A673 (cell line): ENCODE results near the gene SGK1. TPM values are rescaled to one million over a fixed set of nuclear protein-coding genes. Genes with fewer than 3 reads are reported as not detected.

Experiments
- BruUV-seq: library from RNA; stranded (reverse); fragments of 400-500 nt; replicated peaks from 2 replicates; lab custom pipeline; 2021; lab: Mats Ljungman, UMichigan
- CTCF ChIA-PET: fragments of 300-600 bp; sonication (Branson Sonifier 250); formaldehyde crosslinking; loops from one replicate; lab custom pipeline; 2022; ENCODE audit warnings: antibody characterized with exemption; lab: Charles Lee
- POLR2A ChIA-PET: fragments of 300-600 bp; sonication (Branson Sonifier 250); formaldehyde crosslinking; loops from one replicate; lab custom pipeline; 2022; ENCODE audit warnings: antibody characterized with exemption; ENCODE audit not compliant: low non-redundant PET; lab: Charles Lee
- DNase-seq: peaks from one replicate; pipeline ENCODE4 v3.0.0-alpha.2; 2015; ENCODE audit warnings: low spot score
- H3K27ac ChIP-seq: fragments of 200-600 bp; sonication (generic); 2 replicates; pipeline ENCODE4 v1.5.1; 2016; ENCODE audit warnings: mixed run types, low read depth, mild to moderate bottlenecking, mixed read lengths, antibody characterized with exemption, low read length; ENCODE audit not compliant: poor library complexity, severe bottlenecking
- H3K27me3 ChIP-seq: fragments of 200-600 bp; sonication (generic); replicated peaks from 2 replicates; pipeline ENCODE4 v1.6.1; 2017; ENCODE audit warnings: mixed run types, low read depth, mild to moderate bottlenecking, mixed read lengths, antibody characterized with exemption, low read length; ENCODE audit not compliant: insufficient read depth, poor library complexity
- H3K36me3 ChIP-seq: fragments of 200-600 bp; sonication (generic); 2 replicates; pipeline ENCODE4 v1.6.1; 2016; ENCODE audit warnings: mixed run types, mild to moderate bottlenecking, mixed read lengths, antibody characterized with exemption, low read length; ENCODE audit not compliant: insufficient read depth, poor library complexity, severe bottlenecking
- H3K4me1 ChIP-seq: fragments of 200-600 bp; sonication (generic); 2 replicates; pipeline ENCODE4 v1.6.1; 2017; ENCODE audit warnings: mixed run types, mild to moderate bottlenecking, mixed read lengths, antibody characterized with exemption, low read length; ENCODE audit not compliant: insufficient read depth, poor library complexity, severe bottlenecking
- H3K4me3 ChIP-seq: fragments of 200-600 bp; sonication (generic); 2 replicates; pipeline ENCODE4 v1.5.1; 2016; ENCODE audit warnings: low read depth, mixed run types, mild to moderate bottlenecking, mixed read lengths, low read length; ENCODE audit not compliant: poor library complexity, severe bottlenecking
- H3K9me3 ChIP-seq: fragments of 200-600 bp; sonication (generic); 2 replicates; pipeline ENCODE4 v1.6.1; 2016; ENCODE audit warnings: mixed run types, low read depth, mild to moderate bottlenecking, mixed read lengths, antibody characterized with exemption, low read length; ENCODE audit not compliant: poor library complexity, severe bottlenecking
- EZH2 ChIP-seq: fragments of 200-600 bp; sonication (generic); IDR thresholded peaks from 2 replicates; pipeline ENCODE4 v1.6.1; 2017; ENCODE audit warnings: borderline replicate concordance, low read depth, mild to moderate bottlenecking, mixed read lengths, antibody characterized with exemption, low read length; ENCODE audit not compliant: poor library complexity, severe bottlenecking
- intact Hi-C: fragments of 100-400 bp; cut with micrococcal nuclease; formaldehyde crosslinking; loops from one replicate; pipeline ENCODE4 v1.10.0; 2022; ENCODE audit not compliant: unreplicated experiment
- total RNA-seq: library from RNA; stranded (reverse); gene quantifications from 2 replicates; pipeline ENCODE4 v1.2.3, GENCODE V29; 2021
- TF ChIP-seq, protein P1 (sequence below): fragments of 300-800, 200-600 bp; sonication (generic); conservative IDR thresholded peaks from 2 replicates; pipeline ENCODE4 v1.5.1; 2017; ENCODE audit warnings: low read depth, mild to moderate bottlenecking, antibody characterized with exemption, low read length, moderate library complexity, mixed read lengths

Gene SGK1
- total RNA-seq, 1 experiment from 2014 or later = 73.3 TPM

DNA sequence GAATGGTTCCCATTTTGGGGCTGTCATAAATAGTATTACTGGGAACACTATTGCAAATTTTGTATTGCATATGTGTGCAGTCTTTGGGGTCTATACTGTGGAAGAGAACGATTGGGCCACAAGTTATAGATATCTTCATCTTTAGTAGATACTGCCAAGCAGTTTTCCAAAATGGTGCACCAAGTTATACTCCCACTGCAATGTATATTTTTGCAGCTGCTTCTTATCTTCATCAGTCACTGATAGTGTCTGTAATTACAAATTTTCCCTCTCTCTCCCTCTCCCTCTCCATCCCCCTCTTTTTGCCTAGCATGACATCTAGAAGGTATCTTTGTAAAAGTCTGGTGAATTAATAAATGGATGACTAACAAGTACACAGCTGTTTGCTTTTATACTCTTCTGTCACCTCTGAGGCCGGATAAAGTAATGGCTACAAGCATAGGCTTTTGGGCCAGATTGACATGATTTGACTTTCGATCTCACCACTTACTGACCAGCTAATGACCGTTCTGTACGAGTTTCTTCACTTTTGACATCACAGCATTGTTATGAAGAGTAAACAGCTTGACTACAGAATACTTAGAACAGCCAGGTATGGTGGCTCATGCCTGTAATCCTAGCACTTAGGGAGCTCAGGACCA lies 152.2 kb downstream of the SGK1 start:
- no peaks in the 10 kb centered on the region for H3K9me3 ChIP-seq
- H3K36me3 ChIP-seq = peaks cover 18% of the 10 kb centered on the region
- no peak for DNase-seq
- no peak for TF ChIP-seq EZH2
- TF ChIP-seq, protein P1, sequence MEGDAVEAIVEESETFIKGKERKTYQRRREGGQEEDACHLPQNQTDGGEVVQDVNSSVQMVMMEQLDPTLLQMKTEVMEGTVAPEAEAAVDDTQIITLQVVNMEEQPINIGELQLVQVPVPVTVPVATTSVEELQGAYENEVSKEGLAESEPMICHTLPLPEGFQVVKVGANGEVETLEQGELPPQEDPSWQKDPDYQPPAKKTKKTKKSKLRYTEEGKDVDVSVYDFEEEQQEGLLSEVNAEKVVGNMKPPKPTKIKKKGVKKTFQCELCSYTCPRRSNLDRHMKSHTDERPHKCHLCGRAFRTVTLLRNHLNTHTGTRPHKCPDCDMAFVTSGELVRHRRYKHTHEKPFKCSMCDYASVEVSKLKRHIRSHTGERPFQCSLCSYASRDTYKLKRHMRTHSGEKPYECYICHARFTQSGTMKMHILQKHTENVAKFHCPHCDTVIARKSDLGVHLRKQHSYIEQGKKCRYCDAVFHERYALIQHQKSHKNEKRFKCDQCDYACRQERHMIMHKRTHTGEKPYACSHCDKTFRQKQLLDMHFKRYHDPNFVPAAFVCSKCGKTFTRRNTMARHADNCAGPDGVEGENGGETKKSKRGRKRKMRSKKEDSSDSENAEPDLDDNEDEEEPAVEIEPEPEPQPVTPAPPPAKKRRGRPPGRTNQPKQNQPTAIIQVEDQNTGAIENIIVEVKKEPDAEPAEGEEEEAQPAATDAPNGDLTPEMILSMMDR = no peak
- no peaks in the 10 kb centered on the region for H3K27me3 ChIP-seq
- peaks cover 20% of the 10 kb centered on the region for H3K4me1 ChIP-seq
- no TSS peak for BruUV-seq
- POLR2A ChIA-PET = no interaction called here
- CTCF ChIA-PET = no interaction called here
- no peak overlapping the region for H3K4me3 ChIP-seq
- intact Hi-C loops = no loop called here
- H3K27ac ChIP-seq = no peak overlapping the region

DNA sequence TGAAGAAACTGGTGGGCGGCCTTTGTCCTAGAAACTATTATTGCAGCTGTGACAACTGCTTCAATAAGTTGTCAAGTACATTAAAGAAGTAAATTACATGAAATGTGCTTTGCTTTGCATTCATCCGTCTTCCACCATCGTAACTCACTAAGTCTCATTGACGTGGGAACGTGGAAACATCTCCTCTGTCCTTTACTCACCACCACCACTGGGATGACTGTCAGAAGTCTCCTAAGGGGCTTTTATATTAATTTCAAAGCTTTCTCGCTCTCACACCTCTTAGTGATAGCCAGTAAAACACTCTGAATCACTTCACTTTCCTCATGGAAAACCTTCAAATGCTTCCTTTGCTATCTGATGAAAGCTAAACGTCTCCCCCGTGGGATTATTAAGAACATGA lies 153.6 kb downstream of the SGK1 start:
- no peak for DNase-seq
- intact Hi-C loops = no loop called here
- peaks cover 6% of the 10 kb centered on the region for H3K4me1 ChIP-seq
- H3K36me3 ChIP-seq = peaks cover 8% of the 10 kb centered on the region
- TF ChIP-seq, protein P1 = no peak
- no peak for TF ChIP-seq EZH2
- CTCF ChIA-PET = no interaction called here
- H3K9me3 ChIP-seq = no peaks in the 10 kb centered on the region
- no peak overlapping the region for H3K4me3 ChIP-seq
- no TSS peak for BruUV-seq
- POLR2A ChIA-PET = no interaction called here
- no peak overlapping the region for H3K27ac ChIP-seq
- H3K27me3 ChIP-seq = no peaks in the 10 kb centered on the region

DNA sequence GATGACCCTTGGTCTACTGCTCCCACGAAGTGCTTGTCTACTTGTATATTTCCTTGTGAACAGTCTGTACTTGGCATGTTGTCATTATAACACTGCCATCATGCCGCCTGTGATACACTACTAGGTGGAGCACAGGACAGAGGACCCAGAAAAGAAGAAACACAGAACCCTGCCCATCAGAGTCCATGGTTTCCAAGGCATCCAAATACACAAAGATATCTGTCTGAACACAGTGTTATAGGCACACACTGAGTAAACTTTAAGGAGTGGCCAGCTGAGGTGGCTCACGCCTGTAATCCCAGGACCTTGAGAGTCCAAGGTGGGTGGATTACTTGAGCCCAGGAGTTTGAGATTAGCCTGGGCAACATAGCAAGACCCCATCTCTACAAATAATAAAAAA lies 155.0 kb downstream of the SGK1 start:
- CTCF ChIA-PET = interaction anchor here (0.6 kb wide), 1 partner anchor 746 kb away, joined by 3 read pairs; no protein-coding TSS in a partner anchor

More for the DNA sequence above, 155.0 kb downstream of the SGK1 start:
- BruUV-seq = no TSS peak
- TF ChIP-seq EZH2 = no peak
- TF ChIP-seq, protein P1 = no peak
- Histone ChIP-seq H3K4me1 (no peaks in the 10 kb centered on the region), H3K9me3 (no peaks in the 10 kb centered on the region), H3K36me3 (no peaks in the 10 kb centered on the region), H3K27me3 (no peaks in the 10 kb centered on the region), H3K27ac (no peak overlapping the region), H3K4me3 (no peak overlapping the region)
- POLR2A ChIA-PET = no interaction called here
- intact Hi-C loops = no loop called here
- DNase-seq = no peak
